Airway epithelial cell (primary cell): ENCODE data around the gene EPHB1. TPM values are rescaled to one million over a fixed set of nuclear protein-coding genes. Genes with fewer than 3 reads are reported as not detected.

ENCODE experiments used
- total RNA-seq: library from RNA; depleted of rRNA; stranded (reverse); fragments of >200 nt; gene quantifications from 2 replicates; pipeline ENCODE4 v1.2.3, GENCODE V29; 2015

The EPHB1 gene
- not detected in 2 replicates for total RNA-seq

DNA sequence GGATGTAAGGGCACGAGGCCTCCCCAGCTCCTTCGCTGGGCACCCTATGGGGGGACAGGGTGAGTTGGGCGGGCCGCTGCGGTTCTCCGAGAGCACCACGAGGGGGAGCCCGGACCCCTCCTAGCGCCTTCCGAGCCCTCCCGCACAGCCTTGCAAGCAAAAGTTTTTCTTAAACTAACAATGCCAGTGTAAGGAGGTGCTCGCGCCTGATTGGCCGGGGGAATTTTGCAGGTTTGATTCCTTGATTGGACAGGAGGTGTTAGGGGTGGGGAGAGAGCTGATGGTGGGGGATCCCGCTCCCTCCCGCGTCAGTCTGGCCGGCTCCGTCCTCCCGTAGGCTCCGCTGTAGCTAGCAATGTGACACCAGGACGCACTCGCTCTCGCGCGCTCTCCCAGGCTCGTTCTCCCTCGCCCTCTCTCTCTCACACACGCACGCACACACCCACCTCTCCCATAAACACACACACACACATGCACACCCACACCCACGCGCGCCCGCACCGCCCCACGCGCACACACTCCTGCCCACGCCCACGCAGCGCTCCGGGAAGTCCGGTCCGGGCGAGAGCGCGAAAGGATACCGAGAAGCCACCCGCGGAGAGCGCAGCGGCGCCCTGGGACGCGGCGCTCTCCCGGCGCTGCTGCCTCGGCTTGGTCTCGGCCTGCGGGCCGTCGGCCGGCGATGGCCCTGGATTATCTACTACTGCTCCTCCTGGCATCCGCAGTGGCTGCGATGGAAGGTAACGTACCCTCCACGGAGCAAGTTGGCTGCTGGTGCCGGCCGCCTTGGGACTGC lies at the start of gene EPHB1:
Gene EPHB1, plus strand, starts transcription at position 311 of the 796 bp plus-strand sequence.

Other genes starting within 250 kb of the EPHB1 start
- gene KY, start 144.2 kb upstream of the EPHB1 start, total RNA-seq, result not detected in 2 replicates